AG08395 (cell line): ENCODE measurements around the gene MALRD1.

ENCODE experiments used
- DNase-seq: peaks from one replicate; pipeline ENCODE4 v3.0.0; 2012; ENCODE audit warnings: mixed read lengths, low spot score

Gene MALRD1

GRCh38 chr10:19782430-19783089, 734.0 kb downstream of the MALRD1 start:
- no peak for DNase-seq

GRCh38 chr10:19783721-19784120, 735.1 kb downstream of the MALRD1 start:
- DNase-seq: no peak
